GM12892 (cell line): ENCODE results near the gene TRANK1.

Source experiments
- POLR2A ChIP-seq: IDR thresholded peaks from 2 replicates; pipeline ENCODE4 v1.6.1; 2011; ENCODE audit warnings: low read depth, low read length, control low read depth
- TAF1 ChIP-seq: IDR thresholded peaks from 2 replicates; pipeline ENCODE4 v1.6.1; 2011; ENCODE audit warnings: low read depth, mild to moderate bottlenecking, control low read depth, low read length, borderline replicate concordance

- TF ChIP-seq POLR2A (no peak), TAF1 (no peak)
These were observed 69.5 kb downstream of the TRANK1 start for GRCh38 chr3:36875397-36875796.
